Choroid plexus epithelial cell (primary cell): Measurements from ENCODE around the gene STH.
A peak's percentile ranks its signal among the peaks of the same experiment; 100 is the strongest.
"Not testable (repeated sequence)": the region's sequence is repeated elsewhere in the genome, so short reads cannot be mapped to it uniquely, and the experiment has no call there.

Experiments used
- DNase-seq: peaks from one replicate; pipeline ENCODE4 v3.0.0-alpha.2; 2010; ENCODE audit warnings: low read depth
- H3K4me3 ChIP-seq: 2 replicates; pipeline ENCODE4 v1.5.1; 2011; ENCODE audit warnings: low read depth, mild to moderate bottlenecking, control low read depth, low read length, moderate library complexity
- CTCF ChIP-seq: conservative IDR thresholded peaks from 2 replicates; pipeline ENCODE4 v1.5.1; 2011; ENCODE audit warnings: low read depth, mild to moderate bottlenecking, control low read depth, inconsistent platforms, low read length, moderate library complexity

STH gene

GRCh38 chr17:46010597-46011186 is 11.6 kb downstream of the STH start:
- H3K4me3 ChIP-seq = no peak overlapping the region

GRCh38 chr17:46011711-46012505 is 12.9 kb downstream of the STH start:
- TF ChIP-seq CTCF = no peak
- no peak overlapping the region for H3K4me3 ChIP-seq
- DNase-seq = no peak

More at GRCh38 chr17:46010597-46011186, 11.6 kb downstream of the STH start:
- TF ChIP-seq CTCF = peak; percentile 17
- DNase-seq = no peak

GRCh38 chr17:46012506-46013079 is 13.5 kb downstream of the STH start:
- no peak overlapping the region for H3K4me3 ChIP-seq
- DNase-seq = no peak
- no peak for TF ChIP-seq CTCF

- H3K4me3 ChIP-seq = no peak overlapping the region
- TF ChIP-seq CTCF = no peak
- DNase-seq = no peak
Observed at GRCh38 chr17:46013127-46013501, 14.1 kb downstream of the STH start.

- peak; percentile 24 for DNase-seq
- no peak for TF ChIP-seq CTCF
Observed at GRCh38 chr17:46013502-46014165, 14.6 kb downstream of the STH start.

GRCh38 chr17:46019408-46019925 is 20.4 kb downstream of the STH start:
- not testable (repeated sequence) for DNase-seq, H3K4me3 ChIP-seq

More at GRCh38 chr17:46013502-46014165, 14.6 kb downstream of the STH start:
- no peak overlapping the region for H3K4me3 ChIP-seq

GRCh38 chr17:46020023-46020761 is 21.1 kb downstream of the STH start:
- DNase-seq = no peak
- no peak for TF ChIP-seq CTCF
- H3K4me3 ChIP-seq = no peak overlapping the region
